Measurements from ENCODE around the gene KCNJ5.
A peak's percentile ranks its signal among the peaks of the same experiment; 100 is the strongest.

Gene KCNJ5

GRCh38 chr11:128897826-128898225 is 6.7 kb downstream of the KCNJ5 start:
- DNase-seq, result peak in 1 of 3 donors; percentile 47

GRCh38 chr11:128898580-128899344 is 7.6 kb downstream of the KCNJ5 start:
- no peak for DNase-seq

GRCh38 chr11:128900468-128900867 is 9.3 kb downstream of the KCNJ5 start:
- DNase-seq, result no peak

GRCh38 chr11:128901653-128902514 is 10.7 kb downstream of the KCNJ5 start:
- no peak for DNase-seq

- no peak for DNase-seq
Measured at GRCh38 chr11:128902515-128903066, 11.4 kb downstream of the KCNJ5 start.

- DNase-seq, result peak; percentile 69 to 84 (median 83)
Measured at GRCh38 chr11:128903248-128904061, 12.3 kb downstream of the KCNJ5 start.

- DNase-seq, result no peak
Measured at GRCh38 chr11:128904303-128904655, 13.1 kb downstream of the KCNJ5 start.

- DNase-seq, result peak; percentile 86 to 93 (median 86)
Measured at GRCh38 chr11:128904656-128905344, 13.6 kb downstream of the KCNJ5 start.

GRCh38 chr11:128905345-128906184 is 14.4 kb downstream of the KCNJ5 start:
- DNase-seq, result peak; percentile 71 to 88 (median 76)

GRCh38 chr11:128906185-128907050 is 15.3 kb downstream of the KCNJ5 start:
- DNase-seq, result peak; percentile 85 to 92 (median 90)

GRCh38 chr11:128907585-128907984 is 16.4 kb downstream of the KCNJ5 start:
- DNase-seq, result peak in 1 of 3 donors; percentile 26

- DNase-seq, result peak; percentile 82 to 88 (median 86)
Measured at GRCh38 chr11:128908391-128909246, 17.5 kb downstream of the KCNJ5 start.

GRCh38 chr11:128909438-128910125 is 18.4 kb downstream of the KCNJ5 start:
- no peak for DNase-seq

GRCh38 chr11:128910576-128910975 is 19.4 kb downstream of the KCNJ5 start:
- DNase-seq, result no peak

GRCh38 chr11:128911239-128911638 is 20.1 kb downstream of the KCNJ5 start:
- no peak for DNase-seq

- DNase-seq, result no peak
Measured at GRCh38 chr11:128911701-128912100, 20.5 kb downstream of the KCNJ5 start.

- no peak for DNase-seq
Measured at GRCh38 chr11:128913806-128914205, 22.6 kb downstream of the KCNJ5 start.
